NCI-H345 (cell line): ENCODE results near the gene DMRTB1.

Source experiments
- DNase-seq: peaks from one replicate; lab custom pipeline; 2025; lab: John Stamatoyannopoulos, UW

Gene DMRTB1

GRCh38 chr1:53463961-53464899, 5.0 kb downstream of the DMRTB1 start:
- no peak for DNase-seq

DNA sequence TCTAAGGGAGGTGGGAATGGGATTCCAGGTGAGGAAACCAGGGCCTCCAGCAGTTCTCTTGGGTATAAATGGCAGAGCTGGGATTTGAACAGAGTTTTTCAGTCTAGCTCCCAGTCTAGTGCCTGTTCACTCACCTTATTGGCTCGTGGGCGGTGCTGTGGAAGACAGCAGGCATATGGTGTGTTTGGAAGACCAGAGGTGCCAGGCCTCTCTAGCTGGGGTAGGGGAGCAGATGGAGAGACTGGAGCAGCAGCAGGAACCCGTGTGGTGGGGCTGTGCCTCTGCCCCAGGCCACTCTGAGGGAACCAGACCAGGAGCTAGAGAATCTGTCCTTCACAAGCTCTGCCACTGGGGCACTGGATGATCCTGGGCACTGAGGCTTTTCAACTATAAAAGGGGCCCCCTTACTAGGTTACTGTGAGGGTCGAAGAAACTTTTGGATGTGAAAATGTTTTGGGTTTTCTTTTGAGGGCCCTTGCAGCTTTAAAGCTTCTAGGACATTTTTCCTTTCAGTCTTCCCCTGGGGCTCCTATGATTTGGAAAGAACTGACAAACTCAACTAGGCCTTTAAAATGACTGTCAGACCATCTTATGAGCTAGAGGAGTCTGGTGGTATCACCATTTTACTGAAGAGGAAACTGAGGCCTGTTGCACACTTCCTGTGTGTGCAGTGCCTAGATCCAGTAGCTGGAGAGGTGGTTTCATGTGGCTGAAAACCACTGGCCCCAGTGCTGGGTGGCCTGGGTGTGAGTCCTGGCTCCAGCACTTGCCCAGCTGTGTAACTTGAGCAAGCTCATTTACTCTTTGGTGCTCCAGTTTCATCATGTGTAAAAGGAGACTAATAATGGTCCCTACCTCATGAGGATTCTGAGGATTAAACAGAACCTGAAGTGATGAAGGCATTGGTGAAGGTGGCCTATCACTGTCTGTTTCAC, 6.1 kb downstream of the DMRTB1 start:
- no peak for DNase-seq

- no peak for DNase-seq
Observed at GRCh38 chr1:53467391-53467790, 8.2 kb downstream of the DMRTB1 start.

DNA sequence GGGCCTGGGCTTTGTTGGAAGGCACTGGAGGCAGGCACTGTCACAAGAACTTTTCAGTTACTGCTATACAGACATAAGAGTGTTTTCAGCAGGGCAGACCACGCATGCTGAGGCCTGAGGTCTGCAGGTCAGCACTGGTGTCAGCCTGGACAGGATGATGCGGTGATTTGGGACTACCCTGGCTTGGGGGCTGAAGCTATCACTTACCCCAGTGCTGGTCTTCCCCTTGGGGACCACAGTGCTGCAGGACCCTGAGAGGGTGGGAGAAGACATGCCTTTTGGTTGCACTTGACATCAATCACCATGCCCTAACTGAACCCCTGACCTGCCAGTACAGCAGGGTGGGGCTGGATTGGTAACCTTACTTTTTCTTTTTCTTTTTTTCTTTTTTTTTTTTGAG, 9.2 kb downstream of the DMRTB1 start:
- no peak for DNase-seq

GRCh38 chr1:53469373-53469772, 10.2 kb downstream of the DMRTB1 start:
- no peak for DNase-seq

DNA sequence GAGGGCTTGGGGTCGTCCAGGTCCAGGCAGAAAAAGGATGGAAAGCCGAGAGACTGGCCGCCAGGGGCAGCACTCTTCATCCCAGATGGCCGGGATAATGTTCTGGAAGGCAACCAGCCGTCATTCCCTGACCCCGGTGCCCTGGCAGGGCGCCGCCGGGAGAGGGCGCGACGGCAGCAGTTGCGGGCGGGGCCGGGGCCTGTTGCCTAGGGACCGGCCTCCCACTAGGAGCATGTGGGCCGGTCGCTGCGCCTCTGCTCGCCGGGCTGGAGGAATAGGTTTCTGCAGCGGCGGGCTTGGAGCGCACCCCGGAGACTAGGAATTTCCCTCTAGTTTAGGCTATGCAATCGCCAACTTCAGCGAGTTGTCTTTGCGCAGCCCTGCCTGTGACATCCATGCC, 11.0 kb downstream of the DMRTB1 start:
- DNase-seq, result no peak

GRCh38 chr1:53470584-53470983, 11.4 kb downstream of the DMRTB1 start:
- DNase-seq, result no peak

GRCh38 chr1:53471000-53471399, 11.8 kb downstream of the DMRTB1 start:
- DNase-seq, result no peak

- DNase-seq, result no peak
Observed at GRCh38 chr1:53473463-53473862, 14.3 kb downstream of the DMRTB1 start.

DNA sequence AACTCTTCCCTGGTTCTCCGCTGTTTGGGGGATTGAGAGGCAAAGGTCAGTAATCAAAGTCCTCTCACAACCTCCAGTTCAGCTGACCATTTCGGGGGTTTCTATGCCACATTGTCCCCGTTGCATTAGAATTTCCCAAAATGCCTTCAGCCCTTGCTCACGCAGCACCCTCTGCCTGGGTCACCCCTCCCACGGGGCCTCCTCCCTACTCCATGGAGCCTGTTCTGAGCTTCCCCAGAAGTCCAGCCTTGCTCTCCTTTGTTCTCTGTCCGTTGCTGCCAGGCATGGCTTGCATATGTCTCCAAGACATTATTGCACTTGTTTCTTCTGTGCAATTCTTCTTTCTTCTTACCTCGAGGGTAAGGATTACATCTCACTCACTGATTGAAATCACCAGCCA, 16.5 kb downstream of the DMRTB1 start:
- no peak for DNase-seq

DNA sequence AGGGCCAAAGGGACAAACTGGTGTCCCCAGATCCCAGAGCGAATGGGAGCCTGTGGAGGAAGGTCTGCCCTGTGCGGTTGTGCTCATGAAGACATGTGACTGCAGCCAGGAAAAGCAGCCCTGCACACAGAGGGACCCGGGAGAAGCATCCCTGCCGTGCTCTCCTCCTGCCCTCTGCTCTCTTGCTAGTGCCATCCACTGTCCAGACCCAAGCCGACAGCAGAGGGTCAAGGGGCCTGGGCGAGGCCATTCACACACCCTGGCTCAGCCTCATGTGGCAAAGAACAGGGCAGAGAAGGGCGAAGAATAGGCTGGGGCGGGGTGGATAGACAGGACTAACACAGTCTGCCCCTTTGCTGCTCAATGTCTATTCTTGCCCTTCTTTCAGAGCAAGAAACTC, 17.4 kb downstream of the DMRTB1 start:
- no peak for DNase-seq

DNA sequence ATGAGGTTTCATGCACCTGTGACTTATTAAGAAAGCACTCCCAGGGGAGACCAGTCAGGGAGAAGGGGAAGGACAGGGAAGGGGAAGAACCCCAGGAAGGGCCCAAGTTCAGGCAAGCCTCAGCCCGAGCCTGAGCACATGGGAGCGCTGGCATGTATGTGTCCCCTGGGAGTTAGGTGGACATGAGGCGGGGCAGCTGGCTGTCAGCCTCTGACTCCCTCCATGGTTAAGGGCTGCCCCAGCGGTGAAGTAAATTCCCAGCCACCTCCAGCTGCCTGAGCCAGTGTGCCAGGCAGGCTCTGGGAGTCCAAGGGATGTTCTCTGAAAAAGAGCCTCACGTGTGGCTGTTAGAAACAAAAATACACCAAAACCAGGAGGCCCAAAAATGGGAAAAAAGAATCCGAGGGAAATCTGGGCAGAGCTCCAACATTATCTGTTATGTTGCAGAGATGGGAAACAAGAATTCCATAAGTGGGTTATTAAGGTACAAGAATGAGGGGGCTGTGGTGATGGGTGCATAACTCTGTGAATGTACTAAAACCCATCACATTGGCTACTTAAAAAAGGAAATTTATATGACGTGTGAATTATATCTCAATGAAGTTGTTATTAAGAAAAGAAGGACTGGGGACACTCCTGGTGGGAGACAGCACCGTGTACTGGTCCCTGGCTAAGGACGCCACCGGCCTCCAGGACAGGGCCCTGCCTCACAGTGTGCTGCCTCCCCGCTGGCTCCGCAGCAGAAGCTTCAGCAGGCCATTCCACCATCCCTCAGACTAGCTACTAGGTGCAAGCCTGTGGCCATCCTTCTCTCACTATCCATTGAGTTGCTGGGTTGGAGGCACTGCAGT, 18.7 kb downstream of the DMRTB1 start:
- DNase-seq, result no peak

GRCh38 chr1:53478502-53478818, 19.3 kb downstream of the DMRTB1 start:
- DNase-seq, result no peak

DNA sequence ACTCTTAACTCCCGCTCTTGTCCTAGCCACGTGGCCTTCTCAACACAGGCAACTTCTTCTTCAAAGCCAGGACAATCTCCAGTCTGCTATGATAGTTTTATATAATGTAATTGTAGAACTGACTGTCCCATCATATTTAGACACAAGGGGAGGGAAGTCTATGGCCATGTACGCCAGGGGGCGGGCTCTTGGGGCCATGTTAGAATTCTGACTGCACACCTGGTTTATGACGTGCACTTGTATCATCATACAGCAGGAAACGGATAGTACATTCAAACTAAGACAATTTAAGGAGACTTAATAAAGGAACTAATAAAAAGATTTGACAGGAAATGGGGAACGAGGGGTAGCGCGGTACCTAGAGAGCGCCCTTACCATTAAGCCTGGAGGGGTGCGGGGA, 21.5 kb downstream of the DMRTB1 start:
- DNase-seq, result no peak

DNA sequence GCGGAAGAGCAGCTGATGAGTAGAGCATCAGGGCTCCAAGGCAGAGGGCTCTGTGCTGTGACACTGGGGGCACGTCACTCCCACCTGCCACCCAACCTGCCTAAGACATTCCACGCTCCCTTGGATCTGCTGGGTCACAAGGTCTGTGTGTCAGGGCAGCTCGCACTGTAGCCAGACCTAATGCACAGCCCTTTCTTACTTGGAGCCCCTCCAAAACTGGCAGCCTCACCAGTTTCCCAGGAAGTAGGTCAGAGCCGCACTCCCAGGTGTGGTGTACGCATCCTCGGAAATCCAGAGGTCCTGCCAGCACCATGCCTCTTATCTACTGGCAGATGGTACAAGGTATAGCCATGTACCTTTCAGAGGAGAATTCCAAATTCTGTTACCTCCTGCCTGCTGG, 22.3 kb downstream of the DMRTB1 start:
- DNase-seq, result no peak

- DNase-seq, result no peak
Observed at GRCh38 chr1:53482441-53483153, 23.4 kb downstream of the DMRTB1 start.

- no peak for DNase-seq
Observed at GRCh38 chr1:53483170-53483569, 24.0 kb downstream of the DMRTB1 start.

DNA sequence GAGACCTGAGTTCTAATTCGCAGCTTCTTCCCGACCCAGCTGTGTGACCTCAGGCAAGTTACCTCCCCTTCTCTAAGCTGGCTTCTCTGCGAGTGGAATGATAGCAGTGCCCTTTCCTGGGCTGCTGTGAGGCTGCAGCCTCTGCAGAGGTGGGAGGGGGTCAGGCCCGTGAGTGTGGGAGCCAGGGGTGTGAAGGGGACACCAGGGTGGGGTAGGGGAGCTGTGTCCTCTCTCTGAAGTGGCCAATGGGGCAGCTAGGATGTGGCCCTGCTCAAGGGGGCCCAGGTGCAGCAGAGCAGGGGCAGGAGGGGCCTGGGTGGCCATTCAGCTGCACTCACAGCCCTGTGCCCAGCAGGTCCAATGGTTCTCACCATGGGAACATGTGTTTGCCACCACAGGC, 24.5 kb downstream of the DMRTB1 start:
- DNase-seq, result no peak

GRCh38 chr1:53484705-53485477, 25.7 kb downstream of the DMRTB1 start:
- DNase-seq, result no peak
